Body of pancreas (tissue), 4 donors: ENCODE measurements around the gene TSKS. TPM values are rescaled to one million over a fixed set of nuclear protein-coding genes. Genes with fewer than 3 reads are reported as not detected.
A peak's percentile ranks its signal among the peaks of the same experiment; 100 is the strongest.

ENCODE experiments used
- ATAC-seq: fragments of 150-250 bp; one replicate; pipeline ENCODE4 v1.9.1; 2016
- DNase-seq, 4 donors: peaks; one replicate each; pipeline ENCODE4 v3.0.0-alpha.2; 2019
- H3K27ac ChIP-seq, 4 donors: fragments of 200-600 bp; sonication (generic); 1 replicate in 3 of 4; 2 replicates in 1 of 4; pipeline versions ENCODE4 v1.5.1 to v1.6.1; 2016 to 2019; ENCODE audit warnings: mild to moderate bottlenecking in 1 of 4, mixed read lengths in 1 of 4, moderate library complexity in 1 of 4
- H3K27me3 ChIP-seq, 2 donors: fragments of 200-600 bp; sonication (generic); one replicate each; pipeline ENCODE4 v1.6.0; 2016; ENCODE audit warnings: mild to moderate bottlenecking in 1 of 2
- H3K36me3 ChIP-seq, 2 donors: fragments of 200-600 bp; sonication (generic); replicated peaks in 1 of 2; 2 replicates each; pipeline ENCODE4 v1.5.1; 2016; ENCODE audit warnings: low read depth in 2 of 2; ENCODE audit not compliant: insufficient read depth in 1 of 2
- H3K4me1 ChIP-seq: fragments of 200-600 bp; sonication (generic); one replicate; pipeline ENCODE4 v1.6.0; 2016
- H3K4me3 ChIP-seq, 2 donors: fragments of 200-600 bp; sonication (generic); 1 replicate in 1 of 2; 2 replicates in 1 of 2; pipeline ENCODE4 v1.5.1; 2016 to 2019
- H3K9me3 ChIP-seq, 3 donors: fragments of 200-600 bp; sonication (generic); 1 replicate in 2 of 3; 2 replicates in 1 of 3; pipeline ENCODE4 v1.5.1; 2016
- POLR2A ChIP-seq, 3 donors: fragments of 450-650 bp; IDR thresholded peaks; one replicate each; pipeline ENCODE4 v1.6.1; 2016; ENCODE audit warnings: antibody characterized with exemption in 3 of 3, mild to moderate bottlenecking in 2 of 3
- whole genome bisulfite sequencing, 2 donors: methylation state at CpG; one replicate each; pipeline ENCODE4 v1.1.5; 2017; 5-methylcytosine and 5-hydroxymethylcytosine counted together
- intact Hi-C: fragments of 100-400 bp; cut with DNase I; formaldehyde crosslinking; loops from one replicate; pipeline ENCODE4 v1.15.1; 2023
- total RNA-seq, 2 donors: library from RNA; depleted of rRNA; stranded (reverse); fragments of >200 nt; gene quantifications; one replicate each; pipeline ENCODE4 v1.1.0, GENCODE V29; 2016
- TF ChIP-seq, protein P1 (sequence below), 7 experiments: fragments of 450-650 bp in 4 of 7; fragments of 200-600 bp in 3 of 7; sonication (generic) in 3 of 7; IDR thresholded peaks; one replicate each; pipeline ENCODE4 v1.5.1; 2016 to 2019; ENCODE audit warnings: antibody characterized with exemption in 7 of 7

TSKS gene
- total RNA-seq, 2 donors from 2014 or later = 0.52 TPM; not detected in 1

DNA sequence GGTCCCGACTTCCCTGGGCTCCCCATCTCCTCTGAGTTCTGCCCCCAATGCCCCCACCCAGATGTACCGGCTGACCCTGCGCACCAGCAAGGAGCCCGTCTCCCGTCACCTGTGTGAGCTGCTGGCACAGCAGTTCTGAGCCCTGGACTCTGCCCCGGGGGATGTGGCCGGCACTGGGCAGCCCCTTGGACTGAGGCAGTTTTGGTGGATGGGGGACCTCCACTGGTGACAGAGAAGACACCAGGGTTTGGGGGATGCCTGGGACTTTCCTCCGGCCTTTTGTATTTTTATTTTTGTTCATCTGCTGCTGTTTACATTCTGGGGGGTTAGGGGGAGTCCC is 43.5 kb upstream of the TSKS start:
- Histone ChIP-seq H3K27me3 (no peaks in the 10 kb centered on the region), H3K27ac (no peak overlapping the region), H3K36me3 (no peaks in the 10 kb centered on the region), H3K9me3 (no peaks in the 10 kb centered on the region), H3K4me1 (peaks cover 23% of the 10 kb centered on the region), H3K4me3 (no peak overlapping the region)
- DNase-seq (no peak), ATAC-seq (no peak)
- 85 to 92% methylated on average over 8 of the region's 8 CpGs for WGBS, 2 donors
- intact Hi-C loops = no loop called here
- no peak for TF ChIP-seq POLR2A (IDR thresholded peaks at IDR 0.05)
- TF ChIP-seq, protein P1, sequence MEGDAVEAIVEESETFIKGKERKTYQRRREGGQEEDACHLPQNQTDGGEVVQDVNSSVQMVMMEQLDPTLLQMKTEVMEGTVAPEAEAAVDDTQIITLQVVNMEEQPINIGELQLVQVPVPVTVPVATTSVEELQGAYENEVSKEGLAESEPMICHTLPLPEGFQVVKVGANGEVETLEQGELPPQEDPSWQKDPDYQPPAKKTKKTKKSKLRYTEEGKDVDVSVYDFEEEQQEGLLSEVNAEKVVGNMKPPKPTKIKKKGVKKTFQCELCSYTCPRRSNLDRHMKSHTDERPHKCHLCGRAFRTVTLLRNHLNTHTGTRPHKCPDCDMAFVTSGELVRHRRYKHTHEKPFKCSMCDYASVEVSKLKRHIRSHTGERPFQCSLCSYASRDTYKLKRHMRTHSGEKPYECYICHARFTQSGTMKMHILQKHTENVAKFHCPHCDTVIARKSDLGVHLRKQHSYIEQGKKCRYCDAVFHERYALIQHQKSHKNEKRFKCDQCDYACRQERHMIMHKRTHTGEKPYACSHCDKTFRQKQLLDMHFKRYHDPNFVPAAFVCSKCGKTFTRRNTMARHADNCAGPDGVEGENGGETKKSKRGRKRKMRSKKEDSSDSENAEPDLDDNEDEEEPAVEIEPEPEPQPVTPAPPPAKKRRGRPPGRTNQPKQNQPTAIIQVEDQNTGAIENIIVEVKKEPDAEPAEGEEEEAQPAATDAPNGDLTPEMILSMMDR (IDR thresholded peaks at IDR 0.05) = no peak

DNA sequence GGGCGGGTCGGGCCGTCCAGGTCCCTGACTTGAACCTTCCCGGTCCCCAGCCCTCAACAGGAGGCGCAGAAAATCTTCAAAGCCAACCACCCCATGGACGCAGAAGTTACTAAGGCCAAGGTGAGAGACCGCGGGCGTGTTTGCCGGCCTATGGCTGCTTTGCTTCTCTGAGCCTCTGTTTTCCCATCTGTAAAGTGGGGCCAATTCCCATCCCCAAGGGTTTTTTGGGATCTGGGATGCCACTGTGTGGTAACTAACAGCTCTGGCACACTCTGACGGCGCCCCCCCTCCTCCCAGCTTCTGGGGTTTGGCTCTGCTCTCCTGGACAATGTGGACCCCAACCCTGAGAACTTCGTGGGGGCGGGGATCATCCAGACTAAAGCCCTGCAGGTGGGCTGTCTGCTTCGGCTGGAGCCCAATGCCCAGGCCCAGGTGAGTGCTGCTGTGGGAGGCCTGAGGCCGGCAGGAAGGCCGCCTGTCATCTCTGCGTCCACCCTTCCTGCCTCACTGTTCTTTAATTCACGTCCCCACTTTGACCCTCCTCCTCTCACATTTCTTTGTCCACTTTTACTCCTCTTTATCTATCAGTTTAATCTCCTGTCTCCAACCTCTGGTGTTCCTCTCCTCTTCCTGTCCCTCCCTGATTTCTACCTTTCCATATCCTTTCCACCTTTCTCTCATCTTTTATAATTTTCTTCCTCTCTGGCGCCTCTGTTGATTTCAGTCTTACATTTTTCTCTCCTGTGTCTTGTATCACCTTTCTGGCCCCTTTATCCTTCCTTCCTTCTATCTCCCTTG is 42.9 kb upstream of the TSKS start:
- TF ChIP-seq, protein P1 (IDR thresholded peaks at IDR 0.05) = no peak
- TF ChIP-seq POLR2A (IDR thresholded peaks at IDR 0.05) = no peak
- Histone ChIP-seq H3K27ac (peak overlapping the region in 1 of 4 donors; percentile 43), H3K4me3 (no peak overlapping the region), H3K27me3 (no peaks in the 10 kb centered on the region), H3K4me1 (peaks cover 23% of the 10 kb centered on the region), H3K9me3 (no peaks in the 10 kb centered on the region), H3K36me3 (no peaks in the 10 kb centered on the region)
- intact Hi-C loops = no loop called here
- no peak for ATAC-seq
- DNase-seq = no peak
- WGBS, 2 donors = 78 to 88% methylated on average over 10 to 18 of the region's 20 CpGs

DNA sequence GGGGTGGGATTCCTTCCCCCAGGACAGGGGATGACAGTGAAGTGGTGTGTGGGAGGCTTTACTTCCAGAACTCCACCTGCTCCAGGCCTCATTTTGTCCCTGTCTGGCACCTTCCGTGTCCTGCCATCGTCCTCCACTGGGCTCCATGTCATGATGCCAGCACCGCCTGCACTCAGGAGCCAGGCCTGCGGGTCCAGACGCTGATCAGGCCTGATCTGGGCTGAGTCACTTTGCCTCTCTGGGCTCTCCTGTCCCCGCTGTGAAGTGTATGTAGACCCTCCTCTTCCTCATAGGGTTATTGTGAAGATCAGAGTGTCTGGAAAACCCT is 40.4 kb upstream of the TSKS start:
- Histone ChIP-seq H3K4me1 (peaks cover 3% of the 10 kb centered on the region), H3K36me3 (peaks cover 0 to 4% of the 10 kb centered on the region in 2 donors), H3K4me3 (no peak overlapping the region), H3K27ac (no peak overlapping the region), H3K9me3 (no peaks in the 10 kb centered on the region), H3K27me3 (no peaks in the 10 kb centered on the region)
- intact Hi-C loops = no loop called here
- DNase-seq = no peak
- 76 to 93% methylated on average over 5 to 6 of the region's 6 CpGs for WGBS, 2 donors
- no peak for ATAC-seq
- TF ChIP-seq POLR2A (IDR thresholded peaks at IDR 0.05) = no peak
- TF ChIP-seq, protein P1 (IDR thresholded peaks at IDR 0.05) = no peak

DNA sequence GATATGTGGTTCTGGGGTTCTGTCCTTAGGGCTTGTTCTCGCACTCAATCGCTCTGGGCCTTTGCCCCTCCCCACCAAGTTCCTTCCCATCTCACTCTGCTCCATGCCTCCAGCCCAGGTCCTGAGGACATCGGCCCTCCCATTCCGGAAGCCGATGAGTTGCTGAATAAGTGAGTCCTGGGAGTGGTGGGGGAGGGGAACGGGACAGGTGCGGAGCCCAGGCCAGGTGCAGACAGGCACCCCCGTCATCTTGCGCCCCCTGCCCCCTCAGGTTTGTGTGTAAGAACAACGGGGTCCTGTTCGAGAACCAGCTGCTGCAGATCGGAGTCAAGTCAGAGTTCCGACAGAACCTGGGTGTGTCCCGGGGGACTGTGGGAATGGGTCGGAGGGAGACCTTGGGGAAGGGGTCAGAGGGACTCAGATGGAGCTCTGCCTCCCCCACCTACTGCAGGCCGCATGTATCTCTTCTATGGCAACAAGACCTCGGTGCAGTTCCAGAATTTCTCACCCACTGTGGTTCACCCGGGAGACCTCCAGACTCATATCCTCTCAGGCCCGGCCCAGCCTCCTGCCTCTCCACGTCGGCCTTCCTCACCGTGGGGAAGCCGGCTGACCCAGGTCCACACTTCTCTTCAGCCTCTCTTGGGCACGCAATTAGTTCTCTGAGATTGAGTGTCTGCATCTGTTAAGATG is 39.9 kb upstream of the TSKS start:
- DNase-seq (peak in 3 of 4 donors; percentile 52 to 69 (median 64)), ATAC-seq (peak; percentile 5)
- H3K4me3 ChIP-seq = no peak overlapping the region

More for the DNA sequence above, 39.9 kb upstream of the TSKS start:
- intact Hi-C loops = no loop called here
- no peaks in the 10 kb centered on the region for H3K4me1 ChIP-seq
- H3K27me3 ChIP-seq = no peaks in the 10 kb centered on the region
- peak in 1 of 3 donors; percentile 24 for TF ChIP-seq POLR2A (IDR thresholded peaks at IDR 0.05)
- TF ChIP-seq, protein P1 (IDR thresholded peaks at IDR 0.05) = no peak
- WGBS, 2 donors = 75 to 78% methylated on average over 22 to 23 of the region's 24 CpGs
- peaks cover 0 to 6% of the 10 kb centered on the region in 2 donors for H3K36me3 ChIP-seq
- peak overlapping the region in 1 of 4 donors; percentile 55 for H3K27ac ChIP-seq
- no peaks in the 10 kb centered on the region for H3K9me3 ChIP-seq
